MCF 10A (cell line): Measurements from ENCODE around the gene PPP3R1. TPM values are rescaled to one million over a fixed set of nuclear protein-coding genes. Genes with fewer than 3 reads are reported as not detected.

ENCODE experiments used
- BruUV-seq: library from RNA; stranded (reverse); fragments of 400-500 nt; replicated peaks from 2 replicates; lab custom pipeline; 2021; lab: Mats Ljungman, UMichigan
- CTCF ChIA-PET: fragments of 300-600 bp; sonication (Branson Sonifier 250); formaldehyde crosslinking; extraction: SDS; loops from one replicate; lab custom pipeline; 2021; ENCODE audit warnings: antibody characterized with exemption, inconsistent platforms; lab: Yijun Ruan, JAX
- POLR2A ChIA-PET: fragments of 300-600, 350-650 bp; sonication (Branson Sonifier 250); formaldehyde crosslinking; extraction: SDS; loops from one replicate; lab custom pipeline; 2020; ENCODE audit warnings: antibody characterized with exemption, inconsistent platforms; lab: Yijun Ruan, JAX
- DNase-seq: peaks from one replicate; pipeline ENCODE4 v3.0.0-alpha.2; 2018; ENCODE audit not compliant: unreplicated experiment
- H3K27ac Mint-ChIP-seq: one replicate; pipeline ENCODE4 v1.8.0; 2022; ENCODE audit warnings: mild to moderate bottlenecking, low read depth, mixed read lengths; ENCODE audit not compliant: unreplicated experiment
- H3K27me3 Mint-ChIP-seq: one replicate; pipeline ENCODE4 v1.8.0; 2022; ENCODE audit warnings: mixed read lengths; ENCODE audit not compliant: insufficient read depth, unreplicated experiment
- H3K36me3 Mint-ChIP-seq: one replicate; pipeline ENCODE4 v1.8.0; 2022; ENCODE audit warnings: mild to moderate bottlenecking, moderate library complexity, mixed read lengths; ENCODE audit not compliant: insufficient read depth, unreplicated experiment
- H3K4me1 Mint-ChIP-seq: one replicate; pipeline ENCODE4 v1.8.0; 2022; ENCODE audit warnings: mixed read lengths; ENCODE audit not compliant: insufficient read depth, unreplicated experiment
- H3K4me3 Mint-ChIP-seq: one replicate; pipeline ENCODE4 v1.8.0; 2022; ENCODE audit warnings: mild to moderate bottlenecking, moderate library complexity, mixed read lengths; ENCODE audit not compliant: unreplicated experiment
- H3K9me3 Mint-ChIP-seq: one replicate; pipeline ENCODE4 v1.8.0; 2022; ENCODE audit warnings: mixed read lengths; ENCODE audit not compliant: unreplicated experiment
- CTCF ChIP-seq: fragments of 200-600 bp; IDR thresholded peaks from one replicate; pipeline ENCODE4 v1.8.0; 2022; ENCODE audit warnings: antibody characterized with exemption, mild to moderate bottlenecking; ENCODE audit not compliant: unreplicated experiment
- intact Hi-C: fragments of 100-400 bp; cut with micrococcal nuclease; formaldehyde crosslinking; loops from 2 replicates; pipeline ENCODE4 v1.14.1; 2022
- total RNA-seq: library from RNA; stranded (reverse); gene quantifications from 2 replicates; pipeline ENCODE4 v1.2.3, GENCODE V29; 2022

Gene PPP3R1
- total RNA-seq, 1 experiment from 2014 or later, result 54.6 TPM

DNA sequence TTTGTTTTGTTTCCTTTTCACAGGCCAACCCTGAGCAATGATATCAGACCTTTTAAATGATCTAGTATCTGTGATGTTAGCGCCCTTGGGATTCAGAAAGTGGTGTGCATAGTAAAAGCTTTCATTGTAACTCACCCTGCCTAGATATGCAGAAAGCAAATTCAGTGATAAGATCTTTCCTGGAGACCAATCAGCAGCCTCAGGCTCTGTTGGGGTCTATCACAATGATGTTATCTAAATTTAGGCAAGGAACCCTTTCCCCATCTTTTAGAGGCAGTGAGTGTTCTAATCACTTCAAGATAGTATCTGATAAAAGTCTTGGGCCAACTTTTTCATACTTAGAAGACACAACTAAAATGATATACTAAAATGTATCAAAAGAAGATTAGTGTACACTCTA lies 118.2 kb downstream of the PPP3R1 start:
- Mint-ChIP-seq H3K4me1 (no peaks in the 10 kb centered on the region), H3K36me3 (peaks cover 42% of the 10 kb centered on the region), H3K9me3 (no peaks in the 10 kb centered on the region), H3K27ac (no peak overlapping the region), H3K27me3 (no peaks in the 10 kb centered on the region), H3K4me3 (no peak overlapping the region)
- intact Hi-C loops, result no loop called here
- POLR2A ChIA-PET, result interaction anchor here (1.0 kb wide), 1 partner anchor 118 kb away, joined by 3 read pairs; the partner anchor contains the start of gene PPP3R1
- DNase-seq, result no peak
- no peak for TF ChIP-seq CTCF
- CTCF ChIA-PET, result interaction anchor here (0.8 to 1.0 kb wide), 2 partner anchors 11 to 858 kb away, joined by 3 to 4 read pairs; no protein-coding TSS in a partner anchor
- no TSS peak for BruUV-seq

Other genes with a start within 250 kb of the PPP3R1 start
- 17.4 and 22.4 TPM in 2 replicates for gene C1D, start 189.5 kb downstream of the PPP3R1 start, total RNA-seq
- gene PNO1, start 94.6 kb downstream of the PPP3R1 start, total RNA-seq, result 27.9 and 35.0 TPM in 2 replicates
- gene CNRIP1, start 67.4 kb upstream of the PPP3R1 start, total RNA-seq, result 0.84 and 2.4 TPM in 2 replicates
- not detected in 2 replicates for gene PLEK, start 112.8 kb upstream of the PPP3R1 start, total RNA-seq
- gene FBXO48, start 214.8 kb upstream of the PPP3R1 start, total RNA-seq, result 1.7 and 2.1 TPM in 2 replicates
- 4.0 TPM in 2 replicates for gene APLF, start 215.1 kb upstream of the PPP3R1 start, total RNA-seq